Measurements from ENCODE around the gene CEACAM18.

CEACAM18 gene

DNA sequence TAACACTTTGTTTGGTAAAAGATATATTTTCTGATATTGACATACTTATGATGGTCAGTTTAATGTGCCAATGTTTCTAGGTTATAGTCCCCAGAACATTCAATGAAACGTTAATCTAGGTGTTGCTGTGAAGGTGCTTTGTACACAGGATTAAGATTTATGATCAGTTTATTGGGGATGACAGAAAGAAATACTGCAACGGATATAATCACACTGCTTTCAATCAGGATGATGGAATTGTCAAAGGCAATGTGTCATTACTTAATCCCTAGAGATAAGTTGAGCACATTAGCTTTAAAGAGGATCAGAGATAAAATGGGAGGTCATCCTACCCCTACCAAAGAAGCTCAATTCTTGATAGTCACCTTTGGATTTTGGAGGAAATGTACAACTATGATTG, 35.6 kb downstream of the CEACAM18 start (continued):
- TF ChIP-seq, protein P1, sequence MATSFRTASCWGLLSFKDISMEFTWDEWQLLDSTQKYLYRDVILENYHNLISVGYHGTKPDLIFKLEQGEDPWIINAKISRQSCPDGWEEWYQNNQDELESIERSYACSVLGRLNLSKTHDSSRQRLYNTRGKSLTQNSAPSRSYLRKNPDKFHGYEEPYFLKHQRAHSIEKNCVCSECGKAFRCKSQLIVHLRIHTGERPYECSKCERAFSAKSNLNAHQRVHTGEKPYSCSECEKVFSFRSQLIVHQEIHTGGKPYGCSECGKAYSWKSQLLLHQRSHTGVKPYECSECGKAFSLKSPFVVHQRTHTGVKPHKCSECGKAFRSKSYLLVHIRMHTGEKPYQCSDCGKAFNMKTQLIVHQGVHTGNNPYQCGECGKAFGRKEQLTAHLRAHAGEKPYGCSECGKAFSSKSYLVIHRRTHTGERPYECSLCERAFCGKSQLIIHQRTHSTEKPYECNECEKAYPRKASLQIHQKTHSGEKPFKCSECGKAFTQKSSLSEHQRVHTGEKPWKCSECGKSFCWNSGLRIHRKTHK (tag by site-specific recombination; IDR thresholded peaks at IDR 0.05) = no peak
- TF ChIP-seq, protein P2, sequence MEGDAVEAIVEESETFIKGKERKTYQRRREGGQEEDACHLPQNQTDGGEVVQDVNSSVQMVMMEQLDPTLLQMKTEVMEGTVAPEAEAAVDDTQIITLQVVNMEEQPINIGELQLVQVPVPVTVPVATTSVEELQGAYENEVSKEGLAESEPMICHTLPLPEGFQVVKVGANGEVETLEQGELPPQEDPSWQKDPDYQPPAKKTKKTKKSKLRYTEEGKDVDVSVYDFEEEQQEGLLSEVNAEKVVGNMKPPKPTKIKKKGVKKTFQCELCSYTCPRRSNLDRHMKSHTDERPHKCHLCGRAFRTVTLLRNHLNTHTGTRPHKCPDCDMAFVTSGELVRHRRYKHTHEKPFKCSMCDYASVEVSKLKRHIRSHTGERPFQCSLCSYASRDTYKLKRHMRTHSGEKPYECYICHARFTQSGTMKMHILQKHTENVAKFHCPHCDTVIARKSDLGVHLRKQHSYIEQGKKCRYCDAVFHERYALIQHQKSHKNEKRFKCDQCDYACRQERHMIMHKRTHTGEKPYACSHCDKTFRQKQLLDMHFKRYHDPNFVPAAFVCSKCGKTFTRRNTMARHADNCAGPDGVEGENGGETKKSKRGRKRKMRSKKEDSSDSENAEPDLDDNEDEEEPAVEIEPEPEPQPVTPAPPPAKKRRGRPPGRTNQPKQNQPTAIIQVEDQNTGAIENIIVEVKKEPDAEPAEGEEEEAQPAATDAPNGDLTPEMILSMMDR (tag by site-specific recombination; IDR thresholded peaks at IDR 0.05) = no peak
- no peak for TF ChIP-seq ZNF707 (tag by site-specific recombination; IDR thresholded peaks at IDR 0.05)
- no peak for TF ChIP-seq ZNF585B (tag by site-specific recombination; IDR thresholded peaks at IDR 0.05)
- no peak for TF ChIP-seq ZNF202 (tag by site-specific recombination; IDR thresholded peaks at IDR 0.05; ENCODE audit: borderline replicate concordance)
- no peak for TF ChIP-seq GFI1B (tag by site-specific recombination; IDR thresholded peaks at IDR 0.05)
- no peak for TF ChIP-seq ZFP41 (tag by site-specific recombination; IDR thresholded peaks at IDR 0.05; ENCODE audit: borderline replicate concordance)
- no peak for TF ChIP-seq ZNF621 (tag by site-specific recombination; IDR thresholded peaks at IDR 0.05)
- no peak for TF ChIP-seq ZNF324 (tag by site-specific recombination; IDR thresholded peaks at IDR 0.05)
- no peak for TF ChIP-seq ZNF169 (tag by site-specific recombination; IDR thresholded peaks at IDR 0.05)
- TF ChIP-seq ZNF248 (tag by site-specific recombination; IDR thresholded peaks at IDR 0.05) = no peak
- TF ChIP-seq FEZF1 (tag by site-specific recombination; IDR thresholded peaks at IDR 0.05) = no peak

DNA sequence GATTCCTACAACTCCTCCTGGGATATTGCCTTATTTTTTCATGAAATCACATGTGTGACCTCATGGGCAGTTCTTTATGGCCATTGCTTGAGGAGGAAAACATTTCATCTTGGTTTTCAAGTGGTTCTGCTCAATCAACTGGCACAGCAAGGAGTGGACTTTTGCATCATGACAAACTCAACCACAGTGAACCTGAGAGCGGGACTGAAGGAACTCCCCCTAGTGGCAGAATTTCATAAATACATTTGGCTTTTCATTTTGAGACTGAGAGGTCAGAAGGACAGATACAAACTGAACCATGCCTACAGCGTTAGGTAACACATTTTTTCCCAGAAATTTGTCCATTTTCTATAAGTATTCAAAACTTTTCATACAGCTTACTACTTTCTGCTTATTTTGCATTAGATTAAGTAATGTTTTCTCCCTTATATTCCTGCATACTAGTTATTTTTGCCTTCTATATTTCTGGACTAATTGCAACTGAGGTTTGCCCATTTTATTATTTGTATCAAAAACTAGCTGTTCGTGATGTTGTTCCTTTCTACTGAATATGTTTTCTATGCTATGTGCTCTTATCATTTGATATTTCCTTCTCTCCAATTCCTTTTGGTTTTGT, 36.6 kb downstream of the CEACAM18 start:
- TF ChIP-seq ZNF621 (tag by site-specific recombination; IDR thresholded peaks at IDR 0.05) (no peak), ZNF768 (tag by site-specific recombination; IDR thresholded peaks at IDR 0.05) (no peak)
- TF ChIP-seq, protein P3, sequence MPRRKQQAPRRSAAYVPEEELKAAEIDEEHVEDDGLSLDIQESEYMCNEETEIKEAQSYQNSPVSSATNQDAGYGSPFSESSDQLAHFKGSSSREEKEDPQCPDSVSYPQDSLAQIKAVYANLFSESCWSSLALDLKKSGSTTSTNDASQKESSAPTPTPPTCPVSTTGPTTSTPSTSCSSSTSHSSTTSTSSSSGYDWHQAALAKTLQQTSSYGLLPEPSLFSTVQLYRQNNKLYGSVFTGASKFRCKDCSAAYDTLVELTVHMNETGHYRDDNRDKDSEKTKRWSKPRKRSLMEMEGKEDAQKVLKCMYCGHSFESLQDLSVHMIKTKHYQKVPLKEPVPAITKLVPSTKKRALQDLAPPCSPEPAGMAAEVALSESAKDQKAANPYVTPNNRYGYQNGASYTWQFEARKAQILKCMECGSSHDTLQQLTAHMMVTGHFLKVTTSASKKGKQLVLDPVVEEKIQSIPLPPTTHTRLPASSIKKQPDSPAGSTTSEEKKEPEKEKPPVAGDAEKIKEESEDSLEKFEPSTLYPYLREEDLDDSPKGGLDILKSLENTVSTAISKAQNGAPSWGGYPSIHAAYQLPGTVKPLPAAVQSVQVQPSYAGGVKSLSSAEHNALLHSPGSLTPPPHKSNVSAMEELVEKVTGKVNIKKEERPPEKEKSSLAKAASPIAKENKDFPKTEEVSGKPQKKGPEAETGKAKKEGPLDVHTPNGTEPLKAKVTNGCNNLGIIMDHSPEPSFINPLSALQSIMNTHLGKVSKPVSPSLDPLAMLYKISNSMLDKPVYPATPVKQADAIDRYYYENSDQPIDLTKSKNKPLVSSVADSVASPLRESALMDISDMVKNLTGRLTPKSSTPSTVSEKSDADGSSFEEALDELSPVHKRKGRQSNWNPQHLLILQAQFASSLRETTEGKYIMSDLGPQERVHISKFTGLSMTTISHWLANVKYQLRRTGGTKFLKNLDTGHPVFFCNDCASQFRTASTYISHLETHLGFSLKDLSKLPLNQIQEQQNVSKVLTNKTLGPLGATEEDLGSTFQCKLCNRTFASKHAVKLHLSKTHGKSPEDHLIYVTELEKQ (tag by site-specific recombination; IDR thresholded peaks at IDR 0.05; ENCODE audit: borderline replicate concordance) = no peak
- TF ChIP-seq, protein P4, sequence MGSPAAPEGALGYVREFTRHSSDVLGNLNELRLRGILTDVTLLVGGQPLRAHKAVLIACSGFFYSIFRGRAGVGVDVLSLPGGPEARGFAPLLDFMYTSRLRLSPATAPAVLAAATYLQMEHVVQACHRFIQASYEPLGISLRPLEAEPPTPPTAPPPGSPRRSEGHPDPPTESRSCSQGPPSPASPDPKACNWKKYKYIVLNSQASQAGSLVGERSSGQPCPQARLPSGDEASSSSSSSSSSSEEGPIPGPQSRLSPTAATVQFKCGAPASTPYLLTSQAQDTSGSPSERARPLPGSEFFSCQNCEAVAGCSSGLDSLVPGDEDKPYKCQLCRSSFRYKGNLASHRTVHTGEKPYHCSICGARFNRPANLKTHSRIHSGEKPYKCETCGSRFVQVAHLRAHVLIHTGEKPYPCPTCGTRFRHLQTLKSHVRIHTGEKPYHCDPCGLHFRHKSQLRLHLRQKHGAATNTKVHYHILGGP (tag by site-specific recombination; IDR thresholded peaks at IDR 0.05) = no peak
- TF ChIP-seq, protein P5, sequence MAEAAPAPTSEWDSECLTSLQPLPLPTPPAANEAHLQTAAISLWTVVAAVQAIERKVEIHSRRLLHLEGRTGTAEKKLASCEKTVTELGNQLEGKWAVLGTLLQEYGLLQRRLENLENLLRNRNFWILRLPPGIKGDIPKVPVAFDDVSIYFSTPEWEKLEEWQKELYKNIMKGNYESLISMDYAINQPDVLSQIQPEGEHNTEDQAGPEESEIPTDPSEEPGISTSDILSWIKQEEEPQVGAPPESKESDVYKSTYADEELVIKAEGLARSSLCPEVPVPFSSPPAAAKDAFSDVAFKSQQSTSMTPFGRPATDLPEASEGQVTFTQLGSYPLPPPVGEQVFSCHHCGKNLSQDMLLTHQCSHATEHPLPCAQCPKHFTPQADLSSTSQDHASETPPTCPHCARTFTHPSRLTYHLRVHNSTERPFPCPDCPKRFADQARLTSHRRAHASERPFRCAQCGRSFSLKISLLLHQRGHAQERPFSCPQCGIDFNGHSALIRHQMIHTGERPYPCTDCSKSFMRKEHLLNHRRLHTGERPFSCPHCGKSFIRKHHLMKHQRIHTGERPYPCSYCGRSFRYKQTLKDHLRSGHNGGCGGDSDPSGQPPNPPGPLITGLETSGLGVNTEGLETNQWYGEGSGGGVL (tag by site-specific recombination; IDR thresholded peaks at IDR 0.05) = no peak

More for the DNA sequence above, 36.6 kb downstream of the CEACAM18 start:
- CTCF ChIA-PET = interaction anchor here (0.7 to 4.3 kb wide), 35 partner anchors 8 to 356 kb away, joined by 3 to 48 read pairs (median 5); partner anchors contain the start of genes SIGLEC10, SIGLECL1 and ZNF175
- H3K9me3 ChIP-seq (ENCODE audit: control insufficient read depth, insufficient read depth, low read depth, low read length) = no peaks in the 10 kb centered on the region
- POLR2A ChIA-PET = no interaction called here
- H3K36me3 ChIP-seq (ENCODE audit: control insufficient read depth in 2 of 2, insufficient read depth in 1 of 2, low read length in 2 of 2) = no peaks in the 10 kb centered on the region
- no peaks in the 10 kb centered on the region for H3K4me1 ChIP-seq (ENCODE audit: control insufficient read depth, insufficient read depth, low read length)
- no peak overlapping the region for H3K27ac ChIP-seq (ENCODE audit: extremely low read depth, low read depth, low read length)
- H3K4me3 ChIP-seq (ENCODE audit: low read depth, low read length) = no peak overlapping the region
